ENCODE results near the gene ARL15. TPM values are rescaled to one million over a fixed set of nuclear protein-coding genes. Genes with fewer than 3 reads are reported as not detected.
"Not testable (repeated sequence)": the region's sequence is repeated elsewhere in the genome, so short reads cannot be mapped to it uniquely, and the experiment has no call there.

The ARL15 gene
- total RNA-seq (ENCODE audit: low replicate concordance), result 15.8 and 16.9 TPM in 2 replicates
- long read RNA-seq, transcript ARL15-202 (5 exons, 2,486 nt), result major isoform, 20 of 25 reads
- long read RNA-seq, partial matches to known transcripts, result 0 of 25 reads
- long read RNA-seq, other reads (novel, unspliced or antisense), result 3 of 25 reads

GRCh38 chr5:54310433-54311175, at the start of gene ARL15:
Gene ARL15 (minus strand): TSS chr5:54310573.
- Mint-ChIP-seq H3K36me3 (no peaks in the 10 kb centered on the region), H3K4me1 (ENCODE audit: unreplicated experiment) (peaks cover 17% of the 10 kb centered on the region), H3K9me3 (no peaks in the 10 kb centered on the region)

GRCh38 chr5:54360089-54360488, 49.7 kb upstream of the ARL15 start:
- no peak for DNase-seq (ENCODE audit: extremely low spot score, unreplicated experiment)
- no peak overlapping the region for H3K4me3 Mint-ChIP-seq
- H3K4me1 Mint-ChIP-seq (ENCODE audit: unreplicated experiment), result no peaks in the 10 kb centered on the region
- H3K9me3 Mint-ChIP-seq, result peaks cover 5% of the 10 kb centered on the region
- no peak for TF ChIP-seq CTCF (conservative IDR thresholded peaks at IDR 0.05)
- no peaks in the 10 kb centered on the region for H3K36me3 Mint-ChIP-seq
- H3K27ac Mint-ChIP-seq, result no peak overlapping the region
- H3K27me3 Mint-ChIP-seq, result peaks cover 3% of the 10 kb centered on the region

More at GRCh38 chr5:54310433-54311175, at the start of gene ARL15:
- Mint-ChIP-seq H3K27me3 (peaks cover 13% of the 10 kb centered on the region), H3K27ac (peak within 1 kb of the TSS; percentile 89), H3K4me3 (peak within 1 kb of the TSS; percentile 98)
- DNase-seq (ENCODE audit: extremely low spot score, unreplicated experiment), result peak; percentile 97
- TF ChIP-seq CTCF (conservative IDR thresholded peaks at IDR 0.05), result no peak

GRCh38 chr5:54357408-54358058, 47.2 kb upstream of the ARL15 start:
- peaks cover 11% of the 10 kb centered on the region for H3K9me3 Mint-ChIP-seq
- no peaks in the 10 kb centered on the region for H3K4me1 Mint-ChIP-seq (ENCODE audit: unreplicated experiment)
- no peaks in the 10 kb centered on the region for H3K36me3 Mint-ChIP-seq
- no peak overlapping the region for H3K27ac Mint-ChIP-seq
- peaks cover 3% of the 10 kb centered on the region for H3K27me3 Mint-ChIP-seq
- DNase-seq (ENCODE audit: extremely low spot score, unreplicated experiment), result no peak
- H3K4me3 Mint-ChIP-seq, result no peak overlapping the region
- no peak for TF ChIP-seq CTCF (conservative IDR thresholded peaks at IDR 0.05)

GRCh38 chr5:54353933-54354564, 43.7 kb upstream of the ARL15 start:
- H3K4me1 Mint-ChIP-seq (ENCODE audit: unreplicated experiment); H3K36me3 Mint-ChIP-seq; DNase-seq (ENCODE audit: extremely low spot score, unreplicated experiment); H3K27me3 Mint-ChIP-seq; H3K4me3 Mint-ChIP-seq; H3K27ac Mint-ChIP-seq: not testable (repeated sequence)
- peaks cover 11% of the 10 kb centered on the region for H3K9me3 Mint-ChIP-seq

- H3K27ac Mint-ChIP-seq; H3K36me3 Mint-ChIP-seq; H3K4me3 Mint-ChIP-seq; H3K27me3 Mint-ChIP-seq; DNase-seq (ENCODE audit: extremely low spot score, unreplicated experiment); H3K4me1 Mint-ChIP-seq (ENCODE audit: unreplicated experiment): not testable (repeated sequence)
- H3K9me3 Mint-ChIP-seq, result peaks cover 11% of the 10 kb centered on the region
Measured at GRCh38 chr5:54352580-54352979, 42.2 kb upstream of the ARL15 start.

GRCh38 chr5:54347221-54347865, 37.0 kb upstream of the ARL15 start:
- H3K36me3 Mint-ChIP-seq, result no peaks in the 10 kb centered on the region
- peaks cover 12% of the 10 kb centered on the region for H3K9me3 Mint-ChIP-seq

More at GRCh38 chr5:54347221-54347865, 37.0 kb upstream of the ARL15 start:
- no peak for TF ChIP-seq CTCF (conservative IDR thresholded peaks at IDR 0.05)
- Mint-ChIP-seq H3K27ac (no peak overlapping the region), H3K27me3 (no peaks in the 10 kb centered on the region), H3K4me3 (no peak overlapping the region), H3K4me1 (ENCODE audit: unreplicated experiment) (no peaks in the 10 kb centered on the region)
- no peak for DNase-seq (ENCODE audit: extremely low spot score, unreplicated experiment)
